IPS-NIHi7 (cell line): ENCODE results near the gene AIG1.
"Not testable (repeated sequence)": the region's sequence is repeated elsewhere in the genome, so short reads cannot be mapped to it uniquely, and the experiment has no call there.

Experiments
- DNase-seq: peaks from one replicate; pipeline ENCODE4 v3.0.0; 2012; ENCODE audit warnings: mixed read lengths; ENCODE audit errors: extremely low spot score

Gene AIG1, protein sequence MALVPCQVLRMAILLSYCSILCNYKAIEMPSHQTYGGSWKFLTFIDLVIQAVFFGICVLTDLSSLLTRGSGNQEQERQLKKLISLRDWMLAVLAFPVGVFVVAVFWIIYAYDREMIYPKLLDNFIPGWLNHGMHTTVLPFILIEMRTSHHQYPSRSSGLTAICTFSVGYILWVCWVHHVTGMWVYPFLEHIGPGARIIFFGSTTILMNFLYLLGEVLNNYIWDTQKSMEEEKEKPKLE

DNA sequence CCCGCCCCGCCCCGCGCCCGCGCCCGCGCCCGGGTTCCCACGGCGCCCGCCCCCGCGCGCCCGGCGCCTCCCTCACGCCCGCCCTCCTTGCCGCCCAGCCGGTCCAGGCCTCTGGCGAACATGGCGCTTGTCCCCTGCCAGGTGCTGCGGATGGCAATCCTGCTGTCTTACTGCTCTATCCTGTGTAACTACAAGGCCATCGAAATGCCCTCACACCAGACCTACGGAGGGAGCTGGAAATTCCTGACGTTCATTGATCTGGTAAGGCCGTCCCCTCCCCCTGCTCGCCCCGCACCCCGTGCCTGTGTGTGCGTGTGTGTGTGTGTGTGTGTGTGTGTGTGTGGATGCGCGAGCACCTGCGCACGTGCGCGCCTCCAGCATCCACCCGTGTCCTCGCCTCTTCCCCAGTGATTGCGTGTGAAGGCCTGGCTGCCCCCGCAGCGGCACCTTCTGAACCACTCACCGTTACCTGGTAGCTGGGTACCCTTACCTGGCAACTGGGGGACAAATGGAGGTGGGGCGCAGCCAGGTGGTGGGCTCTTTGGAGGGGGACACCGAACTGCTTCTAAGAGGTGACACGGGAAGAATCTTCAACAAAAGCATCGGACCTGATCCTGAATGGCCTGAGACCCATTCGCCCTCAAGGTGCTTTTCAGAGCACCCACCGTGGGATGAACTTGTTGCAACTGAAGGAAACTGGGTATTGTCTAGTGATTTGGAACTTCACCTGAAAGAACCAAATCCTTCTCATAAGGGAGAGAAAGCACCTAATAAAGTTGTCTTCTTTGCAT is at the start of gene AIG1:
TSS of gene AIG1 (plus strand) at position 84 of the 791 bp plus-strand sequence. CDS start at position 121, 37 bp downstream.
- no peak for DNase-seq

DNA sequence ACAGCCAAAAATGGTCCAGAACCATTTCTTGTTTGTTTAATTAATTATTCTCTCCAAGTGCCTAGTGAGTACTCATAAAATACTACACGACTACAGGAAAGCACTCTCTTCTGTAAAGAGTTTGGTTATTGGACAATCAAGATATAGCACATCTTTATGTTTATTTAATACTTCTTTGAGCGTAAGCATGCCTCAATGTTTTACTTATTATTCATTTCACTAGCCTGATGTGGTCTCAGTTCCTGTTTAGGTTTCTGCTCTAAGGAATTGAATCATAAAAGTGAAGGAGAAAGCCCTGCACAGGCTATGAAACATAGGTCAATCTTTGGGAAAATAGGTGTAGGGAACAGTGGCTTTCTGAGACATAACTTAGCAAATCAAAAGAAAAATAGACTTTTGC is 45.9 kb upstream of the AIG1 start:
- DNase-seq: no peak

DNA sequence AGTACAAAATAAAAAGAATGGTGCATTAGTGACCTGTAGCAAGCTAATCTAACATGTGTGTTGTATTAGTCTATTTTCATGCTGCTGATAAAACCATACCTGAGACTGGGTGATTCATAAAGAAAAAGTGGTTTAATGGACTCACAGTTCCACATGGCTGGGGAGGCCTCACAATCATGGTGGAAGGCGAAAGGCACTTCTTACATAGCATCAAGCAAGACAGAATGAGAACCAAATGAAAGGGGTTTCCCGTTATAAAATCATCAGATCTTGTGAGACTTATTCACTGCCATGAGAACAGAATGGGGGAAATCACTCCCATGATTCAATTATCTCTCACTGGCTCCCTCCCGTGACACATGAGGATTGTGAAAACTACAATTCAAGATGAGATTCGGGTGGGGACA is 45.4 kb upstream of the AIG1 start:
- no peak for DNase-seq

DNA sequence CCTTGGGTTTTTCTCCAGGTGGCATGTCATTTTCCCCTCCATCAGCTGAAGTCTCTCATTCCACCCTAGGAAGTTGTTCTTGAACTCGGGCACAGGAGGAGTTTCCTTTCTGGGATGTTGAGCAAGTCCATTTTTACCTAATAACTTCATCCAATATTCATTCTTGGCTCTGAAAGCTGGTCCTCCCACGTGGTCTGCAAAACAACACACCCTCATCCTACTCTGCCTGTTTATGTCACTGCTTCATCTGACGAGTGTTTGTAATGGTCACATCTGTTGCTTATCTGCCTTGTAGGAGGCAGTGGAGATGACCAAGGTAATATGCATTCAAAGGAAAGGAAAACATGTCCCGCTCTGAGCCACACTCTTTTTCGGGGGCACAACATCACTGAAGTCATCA is 41.7 kb upstream of the AIG1 start:
- DNase-seq: no peak

DNA sequence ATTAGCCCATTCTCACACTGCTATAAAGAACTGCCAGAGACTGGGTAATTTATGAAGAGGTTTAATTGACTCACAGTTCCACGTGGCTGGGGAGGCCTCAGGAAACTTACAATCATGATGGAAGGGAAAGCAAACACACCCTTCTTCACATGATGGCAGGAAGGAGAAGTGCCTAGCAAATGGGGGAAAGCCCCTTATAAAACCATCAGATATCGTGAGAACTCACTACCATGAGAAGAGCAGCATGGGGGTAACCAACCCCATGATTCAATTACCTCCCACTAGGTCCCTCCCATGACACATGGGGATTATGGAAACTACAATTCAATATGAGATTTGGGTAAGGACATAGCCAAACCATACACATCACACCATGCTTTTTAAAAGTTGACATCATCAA is 39.8 kb upstream of the AIG1 start:
- DNase-seq: not testable (repeated sequence)

DNA sequence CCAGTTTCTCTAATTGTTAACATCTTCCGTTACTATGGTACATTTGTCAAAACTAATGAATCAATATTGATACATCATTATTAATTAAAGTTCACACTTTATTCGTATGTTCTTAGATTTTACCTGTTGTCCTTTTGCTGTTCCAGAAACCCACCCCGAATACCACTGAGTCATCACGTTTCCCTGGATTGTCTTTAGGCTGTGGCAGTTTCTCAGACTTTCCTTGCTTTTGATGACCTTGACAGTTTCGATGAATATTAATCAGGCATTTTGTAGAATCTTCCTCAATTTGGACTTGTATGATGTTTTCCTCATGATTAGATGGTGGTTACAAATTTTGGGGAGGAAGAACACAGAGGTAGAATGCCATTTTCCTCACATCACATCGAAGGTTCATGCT is 39.1 kb upstream of the AIG1 start:
- no peak for DNase-seq

DNA sequence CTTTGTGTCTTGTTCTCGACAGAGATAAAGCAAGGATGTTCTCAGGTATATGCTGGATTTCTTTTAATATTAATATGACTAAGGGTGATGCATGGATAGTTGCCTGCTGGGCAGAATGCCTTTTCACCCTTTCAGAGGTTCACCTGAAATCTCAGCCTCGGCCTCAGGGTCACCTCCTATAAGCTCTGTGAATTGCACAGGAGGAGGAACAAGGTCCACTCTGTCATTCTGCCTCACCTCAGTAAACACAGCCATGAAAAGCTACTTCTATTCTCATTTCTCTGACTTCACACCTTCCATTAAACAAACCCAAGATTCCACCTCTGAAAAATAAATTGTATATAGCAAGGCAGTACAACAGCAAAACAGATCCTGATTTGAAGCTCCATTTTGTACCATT is 38.1 kb upstream of the AIG1 start:
- DNase-seq: no peak

DNA sequence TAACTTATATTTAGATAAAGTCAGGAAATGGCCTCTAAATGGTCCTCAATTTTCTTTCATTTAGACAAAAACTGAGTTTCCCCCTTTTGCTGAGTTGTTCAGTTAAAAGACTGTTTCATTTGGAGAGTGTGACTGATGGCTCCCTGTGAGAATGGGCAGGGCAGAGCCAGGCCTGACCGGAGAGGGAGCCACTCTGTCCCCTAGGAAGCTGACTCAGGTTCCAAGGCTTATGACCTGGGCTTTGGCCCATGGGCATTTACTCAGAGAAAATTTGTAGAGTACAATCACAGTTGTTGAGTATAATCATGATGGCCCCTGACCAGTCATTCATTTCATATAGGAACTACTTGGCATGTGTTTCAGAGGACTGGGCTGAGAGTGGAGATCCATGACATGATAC is 37.0 kb upstream of the AIG1 start:
- DNase-seq: no peak

DNA sequence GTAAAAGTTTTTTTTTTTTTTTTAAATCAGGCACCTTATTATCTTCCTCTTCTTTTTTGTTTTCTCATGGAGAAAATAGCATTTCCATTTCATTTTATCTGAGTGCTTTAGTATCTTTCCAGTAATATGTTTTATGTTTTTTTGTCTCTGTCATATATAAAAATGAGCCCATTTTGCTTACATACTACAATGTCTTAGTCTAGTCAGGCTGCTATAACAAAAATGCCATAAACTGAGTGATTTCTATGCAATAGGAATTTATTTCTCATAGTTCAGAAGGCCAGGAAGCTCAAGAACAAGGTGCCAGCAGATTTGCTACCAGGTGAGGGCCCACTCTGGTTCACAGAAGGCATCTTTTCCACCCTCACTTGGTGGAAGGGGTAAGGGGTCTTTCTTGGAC is 35.7 kb upstream of the AIG1 start:
- no peak for DNase-seq

DNA sequence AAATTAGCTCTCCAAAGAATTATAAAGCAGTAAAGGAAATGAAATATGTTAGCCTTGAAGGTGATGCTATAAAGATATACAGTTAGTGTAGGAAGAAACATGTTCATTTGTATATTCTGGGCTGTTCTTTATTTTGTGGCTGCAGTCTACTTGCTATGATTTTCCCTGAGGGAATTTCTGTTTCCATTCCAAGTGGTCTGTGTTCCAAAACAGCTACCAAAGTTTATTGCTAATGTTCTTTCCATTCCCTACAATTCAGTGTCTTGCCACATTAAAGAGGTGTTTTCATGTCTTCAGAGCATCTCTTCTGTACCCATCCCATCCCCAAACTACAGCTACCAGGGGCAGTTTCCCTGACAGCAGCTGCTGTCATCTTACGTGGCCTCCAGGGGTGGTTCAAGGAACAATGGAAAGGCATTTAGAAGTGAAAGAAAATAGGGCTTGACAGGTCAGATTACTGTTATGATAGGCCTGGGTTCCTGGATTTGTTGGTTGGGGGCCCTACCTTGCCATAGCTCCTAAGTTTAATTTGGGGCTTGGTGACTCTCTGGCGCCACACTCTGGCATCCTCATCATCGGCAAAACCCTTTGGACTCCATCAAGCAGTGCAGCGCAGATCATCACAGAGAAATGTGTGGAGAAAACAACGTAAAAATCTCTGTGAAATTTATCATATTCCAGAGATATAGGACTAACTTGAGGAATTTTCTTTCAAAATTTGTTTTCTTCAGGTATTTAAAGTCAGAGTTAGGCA is 33.8 kb upstream of the AIG1 start:
- peak; percentile 51 for DNase-seq

DNA sequence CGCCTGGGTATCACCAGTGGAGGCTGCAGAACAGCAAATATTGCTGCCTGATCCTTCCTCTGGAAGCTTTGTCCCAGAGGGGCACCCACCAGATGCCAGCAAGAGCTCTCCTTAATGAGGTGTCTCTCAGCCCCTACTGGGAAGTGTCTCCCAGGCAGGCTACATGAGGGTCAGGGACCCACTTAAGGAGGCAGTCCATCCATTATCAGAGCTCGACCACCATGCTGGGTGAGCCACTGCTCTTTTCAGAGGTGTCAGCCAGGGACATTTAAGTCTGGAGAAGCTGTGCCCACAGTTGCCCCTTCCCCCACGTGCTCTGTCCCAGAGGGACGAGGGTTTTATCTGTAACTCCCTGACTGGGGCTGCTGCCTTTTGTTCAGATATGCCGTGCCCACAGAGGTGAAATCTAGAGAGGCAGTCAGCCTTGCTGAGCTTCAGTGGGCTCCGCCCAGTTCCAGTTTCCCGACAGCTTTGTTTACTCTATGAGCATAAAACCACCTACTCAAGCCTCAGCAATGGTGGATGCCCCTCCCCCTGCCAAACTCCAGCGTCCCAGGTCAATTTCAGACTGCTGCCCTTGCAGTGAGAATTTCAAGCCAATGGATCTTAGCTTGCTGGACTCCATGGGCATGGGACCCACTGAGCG is 25.9 kb upstream of the AIG1 start:
- DNase-seq: no peak

DNA sequence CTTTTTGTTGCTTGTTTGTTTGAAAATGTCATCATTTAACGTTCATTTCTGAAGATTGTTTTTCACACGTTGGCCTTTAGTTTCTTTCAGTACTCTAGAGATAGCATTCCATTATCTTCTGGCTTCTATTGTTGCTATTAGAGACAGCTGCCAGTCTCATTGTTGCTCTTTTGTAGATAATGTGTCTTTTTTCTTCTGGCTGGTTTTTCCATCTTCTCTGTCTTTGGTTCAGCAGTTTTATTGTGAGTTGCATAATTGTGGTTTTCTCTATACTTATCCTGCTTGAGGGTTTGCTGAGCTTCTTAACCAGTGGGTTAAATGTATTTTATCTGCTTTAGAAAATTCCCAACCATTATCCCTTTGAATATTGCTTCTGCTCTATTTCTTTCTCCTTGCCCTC is 23.2 kb upstream of the AIG1 start:
- no peak for DNase-seq

DNA sequence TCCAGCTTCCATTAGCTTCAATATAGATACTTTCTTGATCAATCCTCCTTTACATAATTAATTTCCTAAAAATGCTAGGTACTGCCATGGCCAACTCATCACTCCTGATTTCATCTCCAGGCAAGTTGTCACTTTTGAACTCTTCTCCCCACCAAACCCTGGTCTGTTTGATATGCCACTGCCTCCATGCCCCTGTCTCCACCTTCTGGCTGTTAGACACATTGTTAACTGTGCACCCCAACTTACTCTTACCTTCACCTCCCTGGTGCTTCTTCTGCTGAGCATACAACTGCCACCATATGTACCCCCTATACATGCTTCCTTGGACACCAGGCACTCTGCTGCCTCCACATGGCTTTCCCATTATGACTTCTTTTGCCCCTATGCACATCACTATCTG is 21.9 kb upstream of the AIG1 start:
- DNase-seq: no peak

DNA sequence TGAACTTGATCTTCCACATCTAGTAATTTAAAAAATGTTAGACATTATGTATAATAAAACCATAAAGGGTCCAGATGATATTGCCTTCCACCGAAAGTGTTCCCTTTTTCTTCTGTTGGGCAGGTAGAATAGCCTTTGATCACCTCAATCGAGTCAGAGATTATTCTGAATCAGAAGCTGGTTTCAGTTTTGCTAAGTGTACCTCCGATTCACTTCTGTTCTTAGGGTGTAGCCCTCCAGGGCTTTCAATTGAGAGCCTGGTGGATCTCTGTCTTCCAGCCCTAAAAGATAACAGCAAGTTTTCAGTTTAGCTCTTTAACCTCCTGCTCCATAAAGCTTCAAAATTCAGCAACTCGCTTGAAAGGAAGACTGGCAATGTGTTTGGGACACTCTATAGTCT is 21.1 kb upstream of the AIG1 start:
- DNase-seq: no peak

DNA sequence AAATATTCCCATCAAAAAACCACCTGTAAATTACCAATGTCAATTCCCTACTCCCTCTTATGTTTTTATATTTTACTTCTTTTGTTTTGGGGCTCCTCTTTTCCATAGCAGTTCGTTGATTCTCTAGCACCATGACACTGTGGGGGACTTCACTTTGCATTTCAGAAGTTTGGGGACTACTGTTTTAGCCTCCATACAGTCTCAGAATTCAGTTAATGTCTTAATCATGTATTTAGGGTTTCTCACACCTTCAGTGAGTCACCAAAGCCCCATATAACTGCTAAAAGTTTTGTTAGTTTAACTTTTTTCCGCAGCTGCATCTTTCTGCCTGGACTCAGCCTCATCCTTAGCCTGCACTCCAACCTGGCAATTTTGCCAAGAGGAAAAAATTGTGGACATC is 20.7 kb upstream of the AIG1 start:
- no peak for DNase-seq

DNA sequence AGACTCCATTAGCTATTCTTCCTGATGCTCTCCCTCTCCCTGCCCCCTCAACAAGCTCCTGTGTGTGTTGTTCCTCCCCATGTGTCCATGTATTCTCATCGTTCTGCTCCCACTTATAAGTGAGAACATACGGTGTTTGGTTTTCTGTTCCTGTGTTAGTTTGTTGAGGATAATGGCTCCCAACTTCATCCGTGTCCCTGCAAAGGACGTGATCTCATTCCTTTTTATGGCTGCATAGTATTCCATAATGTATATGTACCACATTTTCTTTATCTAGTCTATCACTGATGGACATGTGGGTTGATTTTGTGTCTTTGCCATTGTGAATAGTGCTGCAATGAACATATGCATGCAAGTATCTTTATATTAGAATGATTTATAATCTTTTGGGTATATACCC is 16.3 kb upstream of the AIG1 start:
- DNase-seq: not testable (repeated sequence)

DNA sequence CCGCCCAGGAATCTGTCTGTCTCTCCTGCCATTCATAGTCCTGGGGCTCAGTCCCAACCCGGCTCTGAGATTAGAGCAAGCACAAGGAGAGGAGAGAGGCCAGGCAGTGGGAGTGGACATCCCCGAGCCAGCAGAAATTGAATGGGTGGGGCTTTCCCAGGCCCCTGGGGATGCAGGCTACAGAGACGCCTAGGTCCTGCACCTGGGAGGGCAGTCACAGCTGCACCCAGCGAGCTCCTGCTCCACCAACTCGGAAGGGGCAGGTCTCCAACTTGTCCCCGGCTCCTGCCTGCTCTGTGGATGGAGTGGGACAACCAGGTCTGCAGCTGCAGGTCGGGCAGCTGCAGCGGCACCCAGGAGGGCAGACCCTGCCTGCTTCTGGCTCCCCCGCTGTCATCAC is 11.1 kb upstream of the AIG1 start:
- no peak for DNase-seq

DNA sequence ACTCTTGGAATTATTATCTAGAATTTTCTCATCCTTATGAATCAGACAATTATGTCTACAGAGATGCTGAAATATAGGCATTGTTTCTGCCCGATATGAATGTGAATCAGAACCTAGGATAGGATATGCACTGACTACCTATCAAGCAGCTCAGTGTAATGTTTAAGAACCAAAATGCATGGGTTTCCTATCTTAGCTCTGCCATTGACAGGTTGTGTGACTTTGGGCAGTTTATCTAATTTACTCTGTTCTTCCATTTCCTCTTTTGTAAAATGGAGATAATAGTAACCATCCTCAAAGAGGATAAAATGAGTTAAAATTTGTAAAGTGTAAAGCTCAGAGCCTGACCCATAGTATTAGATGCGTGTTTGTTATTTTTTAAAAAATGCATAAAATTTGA is 10.2 kb upstream of the AIG1 start:
- DNase-seq: no peak

DNA sequence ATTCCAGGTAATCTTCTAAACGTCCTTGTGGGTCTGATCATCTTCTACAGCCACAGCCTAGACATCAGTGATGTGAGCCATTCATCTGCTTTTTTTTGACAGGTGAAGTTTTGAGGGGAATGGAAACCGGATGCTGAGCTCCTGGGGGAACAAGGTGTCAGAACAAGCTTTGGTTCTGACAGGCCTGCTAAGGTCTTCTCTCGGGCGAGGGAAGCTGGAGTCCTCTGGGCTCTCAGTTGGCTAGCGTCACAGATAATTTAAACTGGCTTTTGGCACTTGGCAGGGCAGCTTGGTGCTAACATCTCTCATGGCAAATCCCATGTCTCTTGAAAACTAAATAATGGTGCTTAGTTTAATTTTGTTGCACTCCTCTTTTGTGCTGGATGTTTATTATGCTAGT is 8.4 kb upstream of the AIG1 start:
- DNase-seq: no peak

DNA sequence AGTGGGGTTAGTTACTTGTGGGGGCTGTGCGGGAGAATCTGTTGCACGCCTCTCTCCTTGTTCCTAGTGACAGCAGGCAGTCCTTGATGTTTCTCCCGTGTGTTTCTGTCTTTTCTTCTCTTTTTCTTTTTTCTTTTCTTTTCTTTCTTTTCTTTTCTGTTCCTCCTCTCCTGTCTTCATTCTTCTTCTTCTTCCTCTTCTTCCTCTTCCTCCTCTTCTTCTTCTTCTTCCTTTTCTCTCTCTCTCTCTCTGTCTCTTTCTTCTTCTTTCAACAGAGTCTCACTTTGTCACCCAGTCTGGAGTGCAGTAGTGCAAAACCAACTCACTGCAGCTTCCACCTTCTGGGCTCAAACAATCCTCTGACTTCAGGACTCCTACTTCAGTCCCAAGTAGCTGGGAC is 6.8 kb upstream of the AIG1 start:
- no peak for DNase-seq

DNA sequence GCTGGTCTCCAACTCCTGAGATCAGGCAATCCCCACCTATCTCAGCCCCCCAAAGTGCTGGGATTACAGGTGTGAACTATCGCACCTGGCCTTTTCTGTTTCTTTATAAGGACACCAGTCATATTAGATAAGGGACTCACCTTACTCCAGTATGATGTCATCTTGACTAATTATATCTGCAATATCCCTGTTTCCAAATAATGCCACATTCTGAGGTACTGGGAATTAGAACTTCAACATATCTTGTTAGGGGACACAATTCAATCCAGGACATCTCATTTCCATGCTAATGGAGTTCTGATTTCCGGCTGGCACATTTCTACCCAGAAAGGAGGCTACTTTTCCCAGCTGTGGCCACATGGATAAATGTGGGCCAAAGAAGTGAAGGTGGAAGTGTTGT is 6.4 kb upstream of the AIG1 start:
- no peak for DNase-seq

DNA sequence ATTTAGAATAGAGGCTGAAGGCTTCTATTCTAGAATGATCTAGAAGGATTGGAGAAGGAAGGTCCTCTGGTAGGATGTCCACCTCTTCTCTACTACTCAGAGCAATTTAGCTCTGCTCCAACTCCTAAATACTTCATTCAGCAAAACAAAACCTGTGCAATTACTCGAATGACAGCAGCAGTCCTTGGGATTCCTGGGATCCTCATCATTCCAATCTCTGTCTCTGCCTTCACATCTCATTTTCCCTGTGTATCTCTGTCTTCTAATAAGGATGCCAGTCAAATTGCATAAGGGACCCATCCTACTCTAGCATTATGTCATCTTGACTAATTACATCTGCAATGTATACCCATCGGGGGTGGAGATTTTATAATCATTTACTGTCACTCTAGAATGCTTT is 5.5 kb upstream of the AIG1 start:
- no peak for DNase-seq
